ENCODE results near the gene MYH14.
"Not testable (repeated sequence)": the region's sequence is repeated elsewhere in the genome, so short reads cannot be mapped to it uniquely, and the experiment has no call there.

The MYH14 gene

GRCh38 chr19:50349277-50350057 is 146.0 kb downstream of the MYH14 start:
- no peak for DNase-seq (ENCODE audit: low read depth)
- no peak overlapping the region for H3K4me3 ChIP-seq (ENCODE audit: low read length)
- no peak for TF ChIP-seq CTCF (IDR thresholded peaks at IDR 0.05; ENCODE audit: insufficient read depth, low read depth, low read length, missing control alignments)

GRCh38 chr19:50352242-50352641 is 148.8 kb downstream of the MYH14 start:
- no peak for DNase-seq (ENCODE audit: low read depth)
- TF ChIP-seq CTCF (IDR thresholded peaks at IDR 0.05; ENCODE audit: insufficient read depth, low read depth, low read length, missing control alignments) = no peak
- no peak overlapping the region for H3K4me3 ChIP-seq (ENCODE audit: low read length)

- DNase-seq (ENCODE audit: low read depth) = not testable (repeated sequence)
Observed at GRCh38 chr19:50353487-50353880, 150.1 kb downstream of the MYH14 start.

GRCh38 chr19:50356691-50357177 is 153.3 kb downstream of the MYH14 start:
- DNase-seq (ENCODE audit: low read depth) = no peak
- H3K4me3 ChIP-seq (ENCODE audit: low read length) = no peak overlapping the region
- no peak for TF ChIP-seq CTCF (IDR thresholded peaks at IDR 0.05; ENCODE audit: insufficient read depth, low read depth, low read length, missing control alignments)

More at GRCh38 chr19:50353487-50353880, 150.1 kb downstream of the MYH14 start:
- H3K4me3 ChIP-seq (ENCODE audit: low read length) = not testable (repeated sequence)

GRCh38 chr19:50357178-50358100 is 154.0 kb downstream of the MYH14 start:
- H3K4me3 ChIP-seq (ENCODE audit: low read length) = peak overlapping the region; percentile 25

GRCh38 chr19:50358483-50359327 is 155.3 kb downstream of the MYH14 start:
- DNase-seq (ENCODE audit: low read depth) = no peak
- TF ChIP-seq CTCF (IDR thresholded peaks at IDR 0.05; ENCODE audit: insufficient read depth, low read depth, low read length, missing control alignments) = no peak
- H3K4me3 ChIP-seq (ENCODE audit: low read length) = peak overlapping the region; percentile 37

More at GRCh38 chr19:50357178-50358100, 154.0 kb downstream of the MYH14 start:
- DNase-seq (ENCODE audit: low read depth) = peak; percentile 46
- peak; percentile 79 for TF ChIP-seq CTCF (IDR thresholded peaks at IDR 0.05; ENCODE audit: insufficient read depth, low read depth, low read length, missing control alignments)
